IgD-negative memory B cell (primary cell): ENCODE measurements around the gene NBPF3. TPM values are rescaled to one million over a fixed set of nuclear protein-coding genes. Genes with fewer than 3 reads are reported as not detected.

Experiments used
- H3K27ac Mint-ChIP-seq, 3 donors: one replicate each; pipeline ENCODE4 v1.8.0; 2020 to 2022; ENCODE audit warnings: mild to moderate bottlenecking in 3 of 3, mixed read lengths in 3 of 3, moderate library complexity in 1 of 3
- H3K27me3 Mint-ChIP-seq: one replicate; pipeline ENCODE4 v1.8.0; 2021; ENCODE audit warnings: mixed read lengths
- H3K36me3 Mint-ChIP-seq: one replicate; pipeline ENCODE4 v1.8.0; 2020; ENCODE audit warnings: mild to moderate bottlenecking, mixed read lengths
- H3K4me1 Mint-ChIP-seq, 3 donors: one replicate each; pipeline ENCODE4 v1.8.0; 2020 to 2022; ENCODE audit warnings: mixed read lengths in 3 of 3, mild to moderate bottlenecking in 1 of 3
- H3K4me3 Mint-ChIP-seq, 4 donors: one replicate each; pipeline ENCODE4 v1.8.0; 2020 to 2022; ENCODE audit warnings: mild to moderate bottlenecking in 4 of 4, mixed read lengths in 4 of 4, moderate library complexity in 3 of 4
- H3K9me3 Mint-ChIP-seq, 3 donors: one replicate each; pipeline ENCODE4 v1.8.0; 2020 to 2021; ENCODE audit warnings: mixed read lengths in 3 of 3, mild to moderate bottlenecking in 1 of 3
- polyA plus RNA-seq: library from polyadenylated mRNA; unstranded; fragments of 300-500 nt; fragmentation: Illumina TruSeq; gene quantifications from one replicate; pipeline ENCODE4 v1.2.3, GENCODE V29; 2021

Gene NBPF3
- polyA plus RNA-seq, 1 donor from 2014 or later = 2.3 TPM

- H3K9me3 Mint-ChIP-seq = no peaks in the 10 kb centered on the region
- H3K36me3 Mint-ChIP-seq = no peaks in the 10 kb centered on the region
- no peak overlapping the region for H3K4me3 Mint-ChIP-seq
- H3K27me3 Mint-ChIP-seq = peaks cover 5% of the 10 kb centered on the region
- no peak overlapping the region for H3K27ac Mint-ChIP-seq
- H3K4me1 Mint-ChIP-seq = peaks cover 0 to 3% (median 2%) of the 10 kb centered on the region in 3 donors
Measured at GRCh38 chr1:21496063-21496462, 56.1 kb downstream of the NBPF3 start.

GRCh38 chr1:21496886-21497285 is 56.9 kb downstream of the NBPF3 start:
- Mint-ChIP-seq H3K36me3 (no peaks in the 10 kb centered on the region), H3K4me3 (no peak overlapping the region), H3K27ac (no peak overlapping the region), H3K27me3 (peaks cover 5% of the 10 kb centered on the region), H3K9me3 (peaks cover 0 to 2% (median 0%) of the 10 kb centered on the region in 3 donors), H3K4me1 (peaks cover 0 to 3% (median 2%) of the 10 kb centered on the region in 3 donors)

- H3K27ac Mint-ChIP-seq = no peak overlapping the region
- peaks cover 0 to 3% (median 2%) of the 10 kb centered on the region in 3 donors for H3K4me1 Mint-ChIP-seq
- H3K36me3 Mint-ChIP-seq = no peaks in the 10 kb centered on the region
- peaks cover 5% of the 10 kb centered on the region for H3K27me3 Mint-ChIP-seq
- H3K9me3 Mint-ChIP-seq = peaks cover 0 to 2% (median 0%) of the 10 kb centered on the region in 3 donors
- H3K4me3 Mint-ChIP-seq = no peak overlapping the region
Measured at GRCh38 chr1:21497466-21498061, 57.6 kb downstream of the NBPF3 start.

GRCh38 chr1:21499283-21499950 is 59.5 kb downstream of the NBPF3 start:
- H3K36me3 Mint-ChIP-seq = no peaks in the 10 kb centered on the region
- no peak overlapping the region for H3K4me3 Mint-ChIP-seq
- peaks cover 0 to 2% (median 0%) of the 10 kb centered on the region in 3 donors for H3K9me3 Mint-ChIP-seq
- H3K27ac Mint-ChIP-seq = no peak overlapping the region
- H3K4me1 Mint-ChIP-seq = peaks cover 0 to 3% (median 2%) of the 10 kb centered on the region in 3 donors
- peaks cover 6% of the 10 kb centered on the region for H3K27me3 Mint-ChIP-seq

GRCh38 chr1:21503706-21504377 is 63.9 kb downstream of the NBPF3 start:
- Mint-ChIP-seq H3K36me3 (peaks cover 1% of the 10 kb centered on the region), H3K4me3 (no peak overlapping the region), H3K27me3 (peaks cover 19% of the 10 kb centered on the region), H3K4me1 (peaks cover 2 to 3% (median 3%) of the 10 kb centered on the region in 3 donors), H3K9me3 (peaks cover 0 to 2% (median 0%) of the 10 kb centered on the region in 3 donors), H3K27ac (no peak overlapping the region)

GRCh38 chr1:21506804-21507203 is 66.9 kb downstream of the NBPF3 start:
- H3K4me3 Mint-ChIP-seq = peak overlapping the region in 1 of 4 donors; percentile 79
- peaks cover 6% of the 10 kb centered on the region for H3K36me3 Mint-ChIP-seq
- peaks cover 4 to 15% (median 12%) of the 10 kb centered on the region in 3 donors for H3K4me1 Mint-ChIP-seq
- H3K27me3 Mint-ChIP-seq = peaks cover 22% of the 10 kb centered on the region
- peak overlapping the region in 1 of 3 donors; percentile 52 for H3K27ac Mint-ChIP-seq
- H3K9me3 Mint-ChIP-seq = no peaks in the 10 kb centered on the region

- Mint-ChIP-seq H3K36me3 (peaks cover 6% of the 10 kb centered on the region), H3K4me1 (peaks cover 4 to 15% (median 12%) of the 10 kb centered on the region in 3 donors), H3K9me3 (no peaks in the 10 kb centered on the region), H3K27ac (no peak overlapping the region), H3K4me3 (peak overlapping the region in 2 of 4 donors; percentile 41 to 72), H3K27me3 (peaks cover 22% of the 10 kb centered on the region)
Measured at GRCh38 chr1:21507511-21508270, 67.8 kb downstream of the NBPF3 start.

- Mint-ChIP-seq H3K9me3 (no peaks in the 10 kb centered on the region), H3K4me3 (peak overlapping the region; percentile 60 to 97 (median 86)), H3K27me3 (peaks cover 22% of the 10 kb centered on the region), H3K4me1 (peaks cover 10 to 19% (median 16%) of the 10 kb centered on the region in 3 donors), H3K27ac (peak overlapping the region in 2 of 3 donors; percentile 55 to 84), H3K36me3 (peaks cover 6% of the 10 kb centered on the region)
Measured at GRCh38 chr1:21508580-21509350, 68.8 kb downstream of the NBPF3 start.

GRCh38 chr1:21509351-21510112 is 69.6 kb downstream of the NBPF3 start, which contains the start of gene ALPL:
Gene ALPL (plus strand): TSS chr1:21509423. CDS start chr1:21554082, 44,659 bp downstream.
- Mint-ChIP-seq H3K4me3 (peak within 1 kb of the TSS; percentile 60 to 97 (median 86)), H3K9me3 (no peaks in the 10 kb centered on the region), H3K27me3 (peaks cover 21% of the 10 kb centered on the region), H3K27ac (peak within 1 kb of the TSS in 2 of 3 donors; percentile 55 to 84), H3K36me3 (peaks cover 6% of the 10 kb centered on the region), H3K4me1 (peaks cover 18 to 27% (median 24%) of the 10 kb centered on the region in 3 donors)

- peaks cover 6% of the 10 kb centered on the region for H3K36me3 Mint-ChIP-seq
- H3K9me3 Mint-ChIP-seq = no peaks in the 10 kb centered on the region
- peak overlapping the region in 2 of 4 donors; percentile 30 to 79 for H3K4me3 Mint-ChIP-seq
- peaks cover 22 to 31% (median 25%) of the 10 kb centered on the region in 3 donors for H3K4me1 Mint-ChIP-seq
- H3K27ac Mint-ChIP-seq = peak overlapping the region in 1 of 3 donors; percentile 14
- peaks cover 20% of the 10 kb centered on the region for H3K27me3 Mint-ChIP-seq
Measured at GRCh38 chr1:21510113-21510493, 70.2 kb downstream of the NBPF3 start.

- Mint-ChIP-seq H3K4me3 (peak overlapping the region in 2 of 4 donors; percentile 13 to 77), H3K36me3 (peaks cover 6% of the 10 kb centered on the region), H3K9me3 (no peaks in the 10 kb centered on the region), H3K27ac (peak overlapping the region in 1 of 3 donors; percentile 56), H3K27me3 (peaks cover 15% of the 10 kb centered on the region), H3K4me1 (peaks cover 25 to 37% (median 26%) of the 10 kb centered on the region in 3 donors)
Measured at GRCh38 chr1:21510885-21511578, 71.1 kb downstream of the NBPF3 start.

GRCh38 chr1:21511579-21512522 is 71.9 kb downstream of the NBPF3 start:
- peaks cover 13% of the 10 kb centered on the region for H3K27me3 Mint-ChIP-seq
- peaks cover 6% of the 10 kb centered on the region for H3K36me3 Mint-ChIP-seq
- peak overlapping the region in 1 of 3 donors; percentile 56 for H3K27ac Mint-ChIP-seq
- H3K4me1 Mint-ChIP-seq = peaks cover 33 to 44% (median 34%) of the 10 kb centered on the region in 3 donors
- H3K4me3 Mint-ChIP-seq = peak overlapping the region in 3 of 4 donors; percentile 37 to 77 (median 47)
- no peaks in the 10 kb centered on the region for H3K9me3 Mint-ChIP-seq
